A549 (cell line): ENCODE data around the gene RRP8. TPM values are rescaled to one million over a fixed set of nuclear protein-coding genes. Genes with fewer than 3 reads are reported as not detected.

Experiments used
- ATAC-seq, 2 experiments: fragments of 200-7000 bp in 1 of 2; fragments of >200 bp in 1 of 2; cut with Nextera tagmentation in 1 of 2; cut with Tn5 transposase in 1 of 2; 3 replicates each; pipeline versions ENCODE4 v1.8.0 to v1.9.1; 2018 to 2020; ENCODE audit warnings: mild to moderate bottlenecking in 1 of 2, moderate library complexity in 1 of 2
- CTCF ChIA-PET: fragments of 300-600 bp; sonication (Branson Sonifier 250); formaldehyde crosslinking; extraction: SDS; loops from one replicate; lab custom pipeline; 2021; ENCODE audit warnings: antibody characterized with exemption, inconsistent platforms; lab: Yijun Ruan, JAX
- POLR2A ChIA-PET: fragments of 350-600 bp; formaldehyde crosslinking; extraction: SDS; loops from one replicate; lab custom pipeline; 2021; ENCODE audit warnings: antibody characterized with exemption, inconsistent platforms; lab: Yijun Ruan, JAX
- DNase-seq, 2 experiments: peaks; one replicate each; pipeline versions ENCODE4 v3.0.0 to v3.0.0-alpha.2; 2011 to 2016; ENCODE audit warnings: low read depth in 1 of 2, low spot score in 1 of 2
- FAIRE-seq: peaks from 2 replicates; lab custom pipeline; 2011; peaks lifted over from hg19 to GRCh38; lab: Jason Lieb, UNC
- H3K27ac ChIP-seq, 2 experiments: fragments of >200 bp; sonication (Bioruptor Twin); formaldehyde crosslinking; 3 replicates each; pipeline ENCODE4 v1.5.1; 2016 to 2017
- H3K4me1 ChIP-seq: fragments of >200 bp; sonication (Bioruptor Twin); formaldehyde crosslinking; 3 replicates; pipeline ENCODE4 v1.6.1; 2016
- H3K4me2 ChIP-seq: fragments of >200 bp; sonication (Bioruptor Twin); formaldehyde crosslinking; 3 replicates; pipeline ENCODE4 v1.6.1; 2016
- H3K4me3 ChIP-seq: fragments of >200 bp; sonication (Bioruptor Twin); formaldehyde crosslinking; 3 replicates; pipeline ENCODE4 v1.5.1; 2016
- H3K9me3 ChIP-seq: fragments of >200 bp; sonication (Bioruptor Twin); formaldehyde crosslinking; 3 replicates; pipeline ENCODE4 v1.6.1; 2016
- ATOH8 ChIP-seq: fragments of 250-450 bp; sonication (Bioruptor Pico); IDR thresholded peaks from 2 replicates; pipeline ENCODE4 v1.5.0; 2020; ENCODE audit warnings: low read depth, mild to moderate bottlenecking, moderate library complexity
- BCL3 ChIP-seq: fragments of >200 bp; sonication (Bioruptor Twin); formaldehyde crosslinking; IDR thresholded peaks from 3 replicates; pipeline ENCODE4 v1.6.1; 2016
- CBX2 ChIP-seq: fragments of 200-600 bp; sonication (generic); IDR thresholded peaks from 2 replicates; pipeline ENCODE4 v1.6.1; 2016; ENCODE audit warnings: low read depth, mild to moderate bottlenecking, borderline replicate concordance
- CHD2 ChIP-seq: fragments of 150-350 bp; IDR thresholded peaks from 2 replicates; pipeline ENCODE4 v1.6.1; 2014; ENCODE audit warnings: low read length; ENCODE audit not compliant: partially characterized antibody
- E2F6 ChIP-seq: IDR thresholded peaks from 2 replicates; pipeline ENCODE4 v1.6.1; 2012; ENCODE audit warnings: low read depth, borderline replicate concordance
- EHF ChIP-seq: fragments of 250-450 bp; sonication (Bioruptor Pico); IDR thresholded peaks from 2 replicates; pipeline ENCODE4 v1.5.0; 2020; ENCODE audit warnings: mild to moderate bottlenecking
- ELK1 ChIP-seq: fragments of 150-350 bp; IDR thresholded peaks from 2 replicates; pipeline ENCODE4 v1.6.1; 2014; ENCODE audit warnings: low read depth, mild to moderate bottlenecking, low read length
- EP300 ChIP-seq, 2 experiments: fragments of >200 bp; sonication (Bioruptor Twin); formaldehyde crosslinking; IDR thresholded peaks; 2 replicates in 1 of 2; 3 replicates in 1 of 2; pipeline ENCODE4 v1.6.1; 2016 to 2017
- ESRRA ChIP-seq: fragments of 150-350 bp; IDR thresholded peaks from 2 replicates; pipeline ENCODE4 v1.6.1; 2014; ENCODE audit warnings: mild to moderate bottlenecking, low read length, borderline replicate concordance
- FOSB ChIP-seq: fragments of 250-450 bp; sonication (Bioruptor Pico); IDR thresholded peaks from 2 replicates; pipeline ENCODE4 v1.5.0; 2020; ENCODE audit warnings: mild to moderate bottlenecking, moderate library complexity
- FOXS1 ChIP-seq: fragments of 250-450 bp; sonication (Bioruptor Pico); IDR thresholded peaks from 2 replicates; pipeline ENCODE4 v1.5.0; 2020; ENCODE audit warnings: mild to moderate bottlenecking, moderate library complexity
- HES2 ChIP-seq: fragments of >200 bp; sonication (Bioruptor Twin); formaldehyde crosslinking; IDR thresholded peaks from 2 replicates; pipeline ENCODE4 v1.6.1; 2016
- HMGXB4 ChIP-seq: fragments of 250-450 bp; sonication (Bioruptor Pico); IDR thresholded peaks from 2 replicates; pipeline ENCODE4 v1.5.0; 2021; ENCODE audit warnings: mild to moderate bottlenecking, moderate library complexity, borderline replicate concordance
- HOXB13 ChIP-seq: fragments of 250-450 bp; sonication (Bioruptor Pico); IDR thresholded peaks from 2 replicates; pipeline ENCODE4 v1.5.0; 2020; ENCODE audit warnings: low read depth, mild to moderate bottlenecking, moderate library complexity
- JUNB ChIP-seq: fragments of >200 bp; sonication (Bioruptor Twin); formaldehyde crosslinking; IDR thresholded peaks from 2 replicates; pipeline ENCODE4 v1.6.1; 2016
- MAFK ChIP-seq: fragments of 450-650 bp; IDR thresholded peaks from 2 replicates; pipeline ENCODE4 v1.6.1; 2014; ENCODE audit not compliant: partially characterized antibody
- MAX ChIP-seq: IDR thresholded peaks from 2 replicates; pipeline ENCODE4 v1.6.1; 2012
- PHF8 ChIP-seq: fragments of 200-600 bp; sonication (generic); IDR thresholded peaks from 2 replicates; pipeline ENCODE4 v1.6.1; 2016; ENCODE audit warnings: low read depth, mild to moderate bottlenecking, antibody characterized with exemption, moderate library complexity, borderline replicate concordance
- POLR2AphosphoS2 ChIP-seq: conservative IDR thresholded peaks from 2 replicates; pipeline ENCODE4 v1.6.1; 2012; ENCODE audit warnings: low read length, improper control_type of control experiment, inconsistent platforms
- RARB ChIP-seq: fragments of 250-450 bp; sonication (Bioruptor Pico); IDR thresholded peaks from 2 replicates; pipeline ENCODE4 v1.8.0; 2021; ENCODE audit warnings: mild to moderate bottlenecking, moderate library complexity
- RCOR1 ChIP-seq: fragments of 150-350 bp; IDR thresholded peaks from 2 replicates; pipeline ENCODE4 v1.6.1; 2014; ENCODE audit warnings: antibody characterized with exemption, low read length, low read depth
- REST ChIP-seq: fragments of 200-600 bp; sonication (generic); IDR thresholded peaks from 2 replicates; pipeline ENCODE4 v1.6.1; 2016; ENCODE audit warnings: antibody characterized with exemption, mild to moderate bottlenecking, moderate library complexity
- RFX5 ChIP-seq: fragments of 450-650 bp; IDR thresholded peaks from 2 replicates; pipeline ENCODE4 v1.7.1; 2014; ENCODE audit warnings: antibody characterized with exemption, mild to moderate bottlenecking, moderate library complexity
- RNF2 ChIP-seq: fragments of 200-600 bp; sonication (generic); IDR thresholded peaks from 2 replicates; pipeline ENCODE4 v1.6.1; 2016; ENCODE audit warnings: low read depth, mild to moderate bottlenecking, antibody characterized with exemption, moderate library complexity, borderline replicate concordance
- SMC3 ChIP-seq: fragments of >200 bp; sonication (Bioruptor Twin); formaldehyde crosslinking; IDR thresholded peaks from 3 replicates; pipeline ENCODE4 v1.6.1; 2018; ENCODE audit warnings: inconsistent platforms
- SREBF2 ChIP-seq: fragments of 450-650 bp; IDR thresholded peaks from 2 replicates; pipeline ENCODE4 v1.6.1; 2014; ENCODE audit warnings: mild to moderate bottlenecking, moderate library complexity
- TP53 ChIP-seq: fragments of 250-450 bp; sonication (Bioruptor Pico); IDR thresholded peaks from 2 replicates; pipeline ENCODE4 v1.5.0; 2021; ENCODE audit warnings: mild to moderate bottlenecking, moderate library complexity
- ZSCAN20 ChIP-seq: fragments of 250-450 bp; sonication (Bioruptor Pico); IDR thresholded peaks from 2 replicates; pipeline ENCODE4 v1.8.0; 2022; ENCODE audit warnings: mild to moderate bottlenecking, moderate library complexity
- WGBS: methylation state at CpG from one replicate; pipeline ENCODE4 v1.1.6; 2017; ENCODE audit errors: missing lambda C conversion rate; 5-methylcytosine and 5-hydroxymethylcytosine counted together
- polyA plus RNA-seq, 4 experiments: library from polyadenylated mRNA; depleted of rRNA in 3 of 4; stranded (reverse); fragments of >200 nt; fragmentation: RNase III in 1 of 4; extraction: RNeasy Plus Mini Kit Qiagen cat#74134 plus additional on column Dnase treatment in 1 of 4; gene quantifications; 2 replicates in 3 of 4; 3 replicates in 1 of 4; pipeline ENCODE4 v1.2.3, GENCODE V29; 2011 to 2017

RRP8 gene
- polyA plus RNA-seq, 2 of the 4 experiments (the other 2 are of a cell fraction), result 14.5 to 25.9 TPM

- TF ChIP-seq ELK1 (no peak), CHD2 (no peak), CBX2 (no peak), TP53 (CRISPR knock-in tag) (no peak), JUNB (no peak), RCOR1 (no peak), BCL3 (peak; percentile 79; the same call in 1 of the 3 replicates), MAX (peak; percentile 96), SREBF2 (no peak), ESRRA (no peak), RFX5 (no peak), EHF (CRISPR knock-in tag) (no peak), E2F6 (peak; percentile 47; the same call in 1 of the 2 replicates), MAFK (no peak), EP300 (IDR thresholded peaks at IDR 0.05) (no peak), HES2 (no peak), RARB (CRISPR knock-in tag) (no peak), FOXS1 (CRISPR knock-in tag) (no peak), ATOH8 (CRISPR knock-in tag) (no peak), POLR2AphosphoS2 (no peak), PHF8 (peak; percentile 82), SMC3 (peak; percentile 25; the same call in 1 of the 3 replicates), RNF2 (no peak), ZSCAN20 (CRISPR knock-in tag) (no peak)
Measured at GRCh38 chr11:6603287-6604080, at the start of gene RRP8, which contains the start of gene ILK (continued).

- H3K4me1 ChIP-seq, result no peaks in the 10 kb centered on the region
- FAIRE-seq, result no peak
- WGBS, result 65% methylated on average over 1 of the region's 1 CpG
- no peak overlapping the region for H3K4me3 ChIP-seq
- ChIA-PET POLR2A (no interaction called here), CTCF (interaction anchor here (0.6 to 1.7 kb wide), 4 partner anchors 15 to 274 kb away, joined by 3 to 4 read pairs (median 4); partner anchors contain the start of gene MRPL17)
- H3K4me2 ChIP-seq, result no peak overlapping the region
- H3K9me3 ChIP-seq, result no peaks in the 10 kb centered on the region
- no peak for ATAC-seq
- no peak for DNase-seq
- H3K27ac ChIP-seq, result no peak overlapping the region
- no peak for TF ChIP-seq REST
- TF ChIP-seq SREBF2, result no peak
- no peak for TF ChIP-seq HOXB13 (CRISPR knock-in tag)
- no peak for TF ChIP-seq FOSB
- no peak for TF ChIP-seq ESRRA
- TF ChIP-seq HMGXB4 (CRISPR knock-in tag), result no peak
Measured at GRCh38 chr11:6653097-6653496, 49.7 kb upstream of the RRP8 start.
